ENCODE data around the gene PCNX1.

DNA sequence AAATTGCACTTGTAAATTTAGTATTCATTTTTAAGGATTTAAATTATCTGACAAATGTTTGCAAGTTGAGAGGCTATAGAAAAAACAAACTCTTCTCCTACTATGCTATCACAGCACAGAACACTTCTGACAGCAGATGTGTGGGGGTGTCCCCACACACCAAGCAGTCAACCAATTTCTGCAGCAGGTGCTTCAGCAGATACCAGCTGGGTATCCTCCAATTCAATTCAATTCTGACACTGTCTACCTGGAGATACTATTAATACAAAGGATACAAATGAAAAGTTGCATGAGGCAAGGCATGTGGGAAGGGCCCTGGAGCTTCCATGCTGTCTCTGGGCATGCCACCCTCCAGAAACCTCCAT is 35.1 kb downstream of the PCNX1 start:
- no peak for TF ChIP-seq POLR2AphosphoS5 (IDR thresholded peaks at IDR 0.05; ENCODE audit: low read depth, low read length)
- TF ChIP-seq, protein P1, sequence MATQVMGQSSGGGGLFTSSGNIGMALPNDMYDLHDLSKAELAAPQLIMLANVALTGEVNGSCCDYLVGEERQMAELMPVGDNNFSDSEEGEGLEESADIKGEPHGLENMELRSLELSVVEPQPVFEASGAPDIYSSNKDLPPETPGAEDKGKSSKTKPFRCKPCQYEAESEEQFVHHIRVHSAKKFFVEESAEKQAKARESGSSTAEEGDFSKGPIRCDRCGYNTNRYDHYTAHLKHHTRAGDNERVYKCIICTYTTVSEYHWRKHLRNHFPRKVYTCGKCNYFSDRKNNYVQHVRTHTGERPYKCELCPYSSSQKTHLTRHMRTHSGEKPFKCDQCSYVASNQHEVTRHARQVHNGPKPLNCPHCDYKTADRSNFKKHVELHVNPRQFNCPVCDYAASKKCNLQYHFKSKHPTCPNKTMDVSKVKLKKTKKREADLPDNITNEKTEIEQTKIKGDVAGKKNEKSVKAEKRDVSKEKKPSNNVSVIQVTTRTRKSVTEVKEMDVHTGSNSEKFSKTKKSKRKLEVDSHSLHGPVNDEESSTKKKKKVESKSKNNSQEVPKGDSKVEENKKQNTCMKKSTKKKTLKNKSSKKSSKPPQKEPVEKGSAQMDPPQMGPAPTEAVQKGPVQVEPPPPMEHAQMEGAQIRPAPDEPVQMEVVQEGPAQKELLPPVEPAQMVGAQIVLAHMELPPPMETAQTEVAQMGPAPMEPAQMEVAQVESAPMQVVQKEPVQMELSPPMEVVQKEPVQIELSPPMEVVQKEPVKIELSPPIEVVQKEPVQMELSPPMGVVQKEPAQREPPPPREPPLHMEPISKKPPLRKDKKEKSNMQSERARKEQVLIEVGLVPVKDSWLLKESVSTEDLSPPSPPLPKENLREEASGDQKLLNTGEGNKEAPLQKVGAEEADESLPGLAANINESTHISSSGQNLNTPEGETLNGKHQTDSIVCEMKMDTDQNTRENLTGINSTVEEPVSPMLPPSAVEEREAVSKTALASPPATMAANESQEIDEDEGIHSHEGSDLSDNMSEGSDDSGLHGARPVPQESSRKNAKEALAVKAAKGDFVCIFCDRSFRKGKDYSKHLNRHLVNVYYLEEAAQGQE (IDR thresholded peaks at IDR 0.05; ENCODE audit: insufficient read depth in 1 of 2, low read depth in 2 of 2, low read length in 2 of 2): no peak
- TF ChIP-seq TAF1 (IDR thresholded peaks at IDR 0.05; ENCODE audit: borderline replicate concordance, insufficient read depth, low read length): no peak
- no peak for TF ChIP-seq SIN3A (IDR thresholded peaks at IDR 0.05; ENCODE audit: borderline replicate concordance, insufficient read depth, low read length)

Measured in PFSK-1 (cell line).